SK-N-SH (cell line): Measurements from ENCODE around the gene RIMOC1.

ENCODE experiments used
- EZH2phosphoT487 ChIP-seq: fragments of 200-600 bp; sonication (generic); IDR thresholded peaks from 2 replicates; pipeline ENCODE4 v1.6.1; 2017; ENCODE audit warnings: low read depth, mixed run types, mild to moderate bottlenecking, antibody characterized with exemption, moderate library complexity, borderline replicate concordance
- FOXJ3 ChIP-seq: sonication (generic); formaldehyde crosslinking; IDR thresholded peaks from 2 replicates; pipeline ENCODE4 v1.5.1; 2020; ENCODE audit warnings: mild to moderate bottlenecking, missing genetic modification reagents
- NRF1 ChIP-seq: IDR thresholded peaks from 2 replicates; pipeline ENCODE4 v1.6.1; 2012; ENCODE audit warnings: low read depth, mild to moderate bottlenecking, low read length
- PBX3 ChIP-seq: IDR thresholded peaks from 2 replicates; pipeline ENCODE4; 2012
- POLR2AphosphoS5 ChIP-seq: IDR thresholded peaks from 2 replicates; pipeline ENCODE4 v1.6.1; 2012; ENCODE audit warnings: low read depth, low read length
- RAD21 ChIP-seq: IDR thresholded peaks from 2 replicates; pipeline ENCODE4 v1.6.1; 2012; ENCODE audit warnings: mild to moderate bottlenecking, low read length
- REST ChIP-seq: IDR thresholded peaks from 2 replicates; pipeline ENCODE4 v1.6.1; 2012; ENCODE audit warnings: mild to moderate bottlenecking, low read depth, low read length, moderate library complexity
- TAF1 ChIP-seq: IDR thresholded peaks from 2 replicates; pipeline ENCODE4 v1.6.1; 2012; ENCODE audit warnings: low read depth, mild to moderate bottlenecking, low read length, moderate library complexity, borderline replicate concordance
- TCF12 ChIP-seq: IDR thresholded peaks from 2 replicates; pipeline ENCODE4 v1.4.0; 2012
- YY1 ChIP-seq: IDR thresholded peaks from 2 replicates; pipeline ENCODE4 v1.4.0; 2012; ENCODE audit warnings: low read depth, mild to moderate bottlenecking
- TF ChIP-seq, protein P1 (sequence below): IDR thresholded peaks from 2 replicates; pipeline ENCODE4 v1.4.0; 2012; ENCODE audit warnings: low read depth, borderline replicate concordance
- TF ChIP-seq, protein P2 (sequence below): fragments of 150-350 bp; IDR thresholded peaks from 2 replicates; pipeline ENCODE4 v1.6.1; 2017; ENCODE audit warnings: antibody characterized with exemption, low read length, low read depth, borderline replicate concordance
- TF ChIP-seq, protein P3 (sequence below): fragments of 200-600 bp; sonication (generic); IDR thresholded peaks from 2 replicates; pipeline ENCODE4 v1.6.1; 2017; ENCODE audit warnings: antibody characterized with exemption, mild to moderate bottlenecking, moderate library complexity

- TF ChIP-seq REST = no peak
- no peak; the same call in 1 of the 2 replicates for TF ChIP-seq FOXJ3
- peak; percentile 65 for TF ChIP-seq NRF1
- TF ChIP-seq TAF1 = peak; percentile 73
- TF ChIP-seq, protein P1, sequence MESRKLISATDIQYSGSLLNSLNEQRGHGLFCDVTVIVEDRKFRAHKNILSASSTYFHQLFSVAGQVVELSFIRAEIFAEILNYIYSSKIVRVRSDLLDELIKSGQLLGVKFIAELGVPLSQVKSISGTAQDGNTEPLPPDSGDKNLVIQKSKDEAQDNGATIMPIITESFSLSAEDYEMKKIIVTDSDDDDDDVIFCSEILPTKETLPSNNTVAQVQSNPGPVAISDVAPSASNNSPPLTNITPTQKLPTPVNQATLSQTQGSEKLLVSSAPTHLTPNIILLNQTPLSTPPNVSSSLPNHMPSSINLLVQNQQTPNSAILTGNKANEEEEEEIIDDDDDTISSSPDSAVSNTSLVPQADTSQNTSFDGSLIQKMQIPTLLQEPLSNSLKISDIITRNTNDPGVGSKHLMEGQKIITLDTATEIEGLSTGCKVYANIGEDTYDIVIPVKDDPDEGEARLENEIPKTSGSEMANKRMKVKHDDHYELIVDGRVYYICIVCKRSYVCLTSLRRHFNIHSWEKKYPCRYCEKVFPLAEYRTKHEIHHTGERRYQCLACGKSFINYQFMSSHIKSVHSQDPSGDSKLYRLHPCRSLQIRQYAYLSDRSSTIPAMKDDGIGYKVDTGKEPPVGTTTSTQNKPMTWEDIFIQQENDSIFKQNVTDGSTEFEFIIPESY = no peak; the same call in 1 of the 2 replicates
- TF ChIP-seq POLR2AphosphoS5 = peak; percentile 65
- TF ChIP-seq, protein P2, sequence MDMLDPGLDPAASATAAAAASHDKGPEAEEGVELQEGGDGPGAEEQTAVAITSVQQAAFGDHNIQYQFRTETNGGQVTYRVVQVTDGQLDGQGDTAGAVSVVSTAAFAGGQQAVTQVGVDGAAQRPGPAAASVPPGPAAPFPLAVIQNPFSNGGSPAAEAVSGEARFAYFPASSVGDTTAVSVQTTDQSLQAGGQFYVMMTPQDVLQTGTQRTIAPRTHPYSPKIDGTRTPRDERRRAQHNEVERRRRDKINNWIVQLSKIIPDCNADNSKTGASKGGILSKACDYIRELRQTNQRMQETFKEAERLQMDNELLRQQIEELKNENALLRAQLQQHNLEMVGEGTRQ = no peak
- TF ChIP-seq RAD21 = peak; percentile 33; the same call in 1 of the 2 replicates
- TF ChIP-seq, protein P3, sequence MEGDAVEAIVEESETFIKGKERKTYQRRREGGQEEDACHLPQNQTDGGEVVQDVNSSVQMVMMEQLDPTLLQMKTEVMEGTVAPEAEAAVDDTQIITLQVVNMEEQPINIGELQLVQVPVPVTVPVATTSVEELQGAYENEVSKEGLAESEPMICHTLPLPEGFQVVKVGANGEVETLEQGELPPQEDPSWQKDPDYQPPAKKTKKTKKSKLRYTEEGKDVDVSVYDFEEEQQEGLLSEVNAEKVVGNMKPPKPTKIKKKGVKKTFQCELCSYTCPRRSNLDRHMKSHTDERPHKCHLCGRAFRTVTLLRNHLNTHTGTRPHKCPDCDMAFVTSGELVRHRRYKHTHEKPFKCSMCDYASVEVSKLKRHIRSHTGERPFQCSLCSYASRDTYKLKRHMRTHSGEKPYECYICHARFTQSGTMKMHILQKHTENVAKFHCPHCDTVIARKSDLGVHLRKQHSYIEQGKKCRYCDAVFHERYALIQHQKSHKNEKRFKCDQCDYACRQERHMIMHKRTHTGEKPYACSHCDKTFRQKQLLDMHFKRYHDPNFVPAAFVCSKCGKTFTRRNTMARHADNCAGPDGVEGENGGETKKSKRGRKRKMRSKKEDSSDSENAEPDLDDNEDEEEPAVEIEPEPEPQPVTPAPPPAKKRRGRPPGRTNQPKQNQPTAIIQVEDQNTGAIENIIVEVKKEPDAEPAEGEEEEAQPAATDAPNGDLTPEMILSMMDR = peak; percentile 59
- TF ChIP-seq TCF12 = no peak
- TF ChIP-seq PBX3 = no peak
- TF ChIP-seq YY1 = peak; percentile 82
- TF ChIP-seq EZH2phosphoT487 = no peak
Observed at GRCh38 chr5:41924872-41925554, 20.9 kb downstream of the RIMOC1 start, which contains the start of gene FBXO4.
